NCI-H2196 treated with DMSO at 0.1 percent for 48 hours (cell line): ENCODE data around the gene PPP2R5B.

Experiments used
- DNase-seq: peaks from one replicate; lab custom pipeline; 2025; ENCODE audit not compliant: unreplicated experiment; lab: John Stamatoyannopoulos, UW

Gene PPP2R5B

GRCh38 chr11:64906314-64906635 is 18.2 kb upstream of the PPP2R5B start:
- no peak for DNase-seq

GRCh38 chr11:64908766-64909165 is 15.7 kb upstream of the PPP2R5B start:
- DNase-seq: no peak

GRCh38 chr11:64909653-64910343 is 14.7 kb upstream of the PPP2R5B start:
- no peak for DNase-seq

GRCh38 chr11:64910451-64911093 is 13.9 kb upstream of the PPP2R5B start:
- DNase-seq: no peak

- no peak for DNase-seq
Observed at GRCh38 chr11:64911142-64911541, 13.3 kb upstream of the PPP2R5B start.

GRCh38 chr11:64911689-64912088 is 12.8 kb upstream of the PPP2R5B start:
- DNase-seq: no peak

GRCh38 chr11:64913171-64913727 is 11.2 kb upstream of the PPP2R5B start:
- no peak for DNase-seq

- no peak for DNase-seq
Observed at GRCh38 chr11:64914123-64914522, 10.4 kb upstream of the PPP2R5B start.

- no peak for DNase-seq
Observed at GRCh38 chr11:64915376-64915887, 9.1 kb upstream of the PPP2R5B start.

- peak; percentile 15 for DNase-seq
Observed at GRCh38 chr11:64916040-64916774, 8.3 kb upstream of the PPP2R5B start.

GRCh38 chr11:64916775-64917662 is 7.5 kb upstream of the PPP2R5B start, which contains the start of gene ATG2A:
ATG2A (minus strand) TSS chr11:64917209; CDS start chr11:64917135, 74 bp downstream.
- peak; percentile 98 for DNase-seq

- no peak for DNase-seq
Observed at GRCh38 chr11:64917663-64917995, 6.9 kb upstream of the PPP2R5B start.

- DNase-seq: no peak
Observed at GRCh38 chr11:64918017-64918416, 6.5 kb upstream of the PPP2R5B start.

GRCh38 chr11:64919627-64920026 is 4.9 kb upstream of the PPP2R5B start:
- DNase-seq: no peak

- DNase-seq: no peak
Observed at GRCh38 chr11:64920124-64920523, 4.4 kb upstream of the PPP2R5B start.

GRCh38 chr11:64921384-64921783 is 3.1 kb upstream of the PPP2R5B start:
- DNase-seq: no peak

GRCh38 chr11:64923151-64923661 is 1.3 kb upstream of the PPP2R5B start:
- DNase-seq: no peak

- DNase-seq: no peak
Observed at GRCh38 chr11:64924910-64925284, 408 bp downstream of the PPP2R5B start.

- DNase-seq: no peak
Observed at GRCh38 chr11:64925536-64926436, 1.3 kb downstream of the PPP2R5B start.

GRCh38 chr11:64926689-64927088 is 2.2 kb downstream of the PPP2R5B start:
- no peak for DNase-seq
